IMR-90 (cell line): ENCODE results near the gene EFHD1. TPM values are rescaled to one million over a fixed set of nuclear protein-coding genes. Genes with fewer than 3 reads are reported as not detected.

Experiments
- ATAC-seq: fragments of 200-7000 bp; cut with Tn5 transposase; 2 replicates; pipeline ENCODE4 v1.9.1; 2020; ENCODE audit warnings: low read depth, mild to moderate bottlenecking, moderate library complexity
- BruUV-seq: library from RNA; stranded (reverse); fragments of 400-500 nt; replicated peaks from 2 replicates; lab custom pipeline; 2021; lab: Mats Ljungman, UMichigan
- CTCF ChIA-PET: fragments of 300-600 bp; formaldehyde crosslinking; extraction: SDS; loops from one replicate; lab custom pipeline; 2021; ENCODE audit warnings: antibody characterized with exemption; lab: Yijun Ruan, JAX
- POLR2A ChIA-PET: fragments of 300-600 bp; sonication (Branson Sonifier 250); formaldehyde crosslinking; loops from one replicate; lab custom pipeline; 2022; ENCODE audit warnings: antibody characterized with exemption; ENCODE audit not compliant: unreplicated experiment; lab: Charles Lee
- DNase-seq: peaks from one replicate; pipeline ENCODE4 v3.0.0; 2013
- H2AFZ ChIP-seq: replicated peaks from 2 replicates; pipeline ENCODE3; 2013; ENCODE audit warnings: low read length, mild to moderate bottlenecking; ENCODE audit not compliant: poor library complexity
- H2AK5ac ChIP-seq: 2 replicates; pipeline ENCODE4 v1.6.1; 2013; ENCODE audit warnings: low read depth, low read length, inconsistent platforms
- H2AK9ac ChIP-seq: replicated peaks from 2 replicates; pipeline ENCODE3; 2013; ENCODE audit warnings: mild to moderate bottlenecking, low read depth, low read length, moderate library complexity; ENCODE audit not compliant: poor library complexity
- H2BK120ac ChIP-seq: 2 replicates; pipeline ENCODE4 v1.6.1; 2013; ENCODE audit warnings: low read depth, low read length, inconsistent platforms
- H2BK15ac ChIP-seq: 3 replicates; pipeline ENCODE4 v1.6.1; 2013; ENCODE audit warnings: low read depth, low read length, inconsistent platforms
- H2BK20ac ChIP-seq: 2 replicates; pipeline ENCODE4 v1.6.1; 2013; ENCODE audit warnings: low read depth, mild to moderate bottlenecking, inconsistent platforms, low read length, moderate library complexity
- H2BK5ac ChIP-seq: 2 replicates; pipeline ENCODE4 v1.6.1; 2013; ENCODE audit warnings: mild to moderate bottlenecking, low read depth, low read length, inconsistent platforms; ENCODE audit not compliant: poor library complexity, severe bottlenecking
- H3K14ac ChIP-seq: replicated peaks from 2 replicates; pipeline ENCODE4 v1.6.1; 2013; ENCODE audit warnings: low read depth, low read length, inconsistent platforms
- H3K18ac ChIP-seq: 2 replicates; pipeline ENCODE4 v1.6.1; 2013; ENCODE audit warnings: low read depth, low read length, control low read depth
- H3K23ac ChIP-seq: 2 replicates; pipeline ENCODE4 v1.6.1; 2013; ENCODE audit warnings: low read depth, low read length, inconsistent platforms
- H3K27ac ChIP-seq: 2 replicates; pipeline ENCODE4 v1.5.1; 2013; ENCODE audit warnings: mild to moderate bottlenecking, control low read depth, low read length; ENCODE audit not compliant: insufficient read depth
- H3K27me3 ChIP-seq: 2 replicates; pipeline ENCODE4 v1.6.1; 2013; ENCODE audit warnings: low read length; ENCODE audit not compliant: control insufficient read depth, insufficient read depth
- H3K36me3 ChIP-seq: 2 replicates; pipeline ENCODE4 v1.6.1; 2013; ENCODE audit warnings: low read length, mixed read lengths; ENCODE audit not compliant: control insufficient read depth, insufficient read depth
- H3K4ac ChIP-seq: 2 replicates; pipeline ENCODE4 v1.6.1; 2013; ENCODE audit warnings: low read depth, low read length, inconsistent platforms
- H3K4me1 ChIP-seq: 2 replicates; pipeline ENCODE4 v1.6.1; 2013; ENCODE audit warnings: low read length, mixed read lengths; ENCODE audit not compliant: control insufficient read depth, insufficient read depth
- H3K4me2 ChIP-seq: 2 replicates; pipeline ENCODE4 v1.6.1; 2013; ENCODE audit warnings: low read depth, mild to moderate bottlenecking, control low read depth, low read length, moderate library complexity
- H3K4me3 ChIP-seq: 2 replicates; pipeline ENCODE4 v1.5.1; 2013; ENCODE audit warnings: low read depth, mild to moderate bottlenecking, control low read depth, low read length, moderate library complexity; ENCODE audit not compliant: insufficient read depth
- H3K56ac ChIP-seq: 2 replicates; pipeline ENCODE4 v1.6.1; 2013; ENCODE audit warnings: low read length, inconsistent platforms; ENCODE audit not compliant: insufficient read depth; ENCODE audit errors: extremely low read depth
- H3K79me1 ChIP-seq, 2 experiments: 2 replicates each; pipeline ENCODE4 v1.6.1; 2013; ENCODE audit warnings: low read length in 2 of 2, inconsistent platforms in 1 of 2, low read depth in 1 of 2
- H3K9ac ChIP-seq: 2 replicates; pipeline ENCODE4 v1.6.1; 2013; ENCODE audit warnings: low read depth, low read length, control low read depth
- H3K9me1 ChIP-seq: 2 replicates; pipeline ENCODE4 v1.6.1; 2013; ENCODE audit warnings: low read length, inconsistent platforms; ENCODE audit not compliant: insufficient read depth
- H3K9me3 ChIP-seq: 2 replicates; pipeline ENCODE4 v1.6.1; 2013; ENCODE audit warnings: low read length; ENCODE audit not compliant: control insufficient read depth, insufficient read depth
- H4K20me1 ChIP-seq: 2 replicates; pipeline ENCODE4 v1.6.1; 2013; ENCODE audit warnings: low read length, inconsistent platforms; ENCODE audit not compliant: insufficient read depth
- H4K5ac ChIP-seq: 2 replicates; pipeline ENCODE4 v1.6.1; 2013; ENCODE audit warnings: mild to moderate bottlenecking, low read depth, low read length, control low read depth
- H4K8ac ChIP-seq, 2 experiments: 2 replicates each; pipeline ENCODE4 v1.6.1; 2013; ENCODE audit warnings: low read depth in 2 of 2, low read length in 2 of 2, control low read depth in 1 of 2, inconsistent platforms in 1 of 2
- H4K91ac ChIP-seq: 2 replicates; pipeline ENCODE4 v1.6.1; 2013; ENCODE audit warnings: low read depth, low read length, inconsistent platforms; ENCODE audit not compliant: insufficient read depth
- BHLHE40 ChIP-seq: fragments of 150-350 bp; IDR thresholded peaks from 2 replicates; pipeline ENCODE4 v1.6.1; 2016; ENCODE audit warnings: mild to moderate bottlenecking, low read depth, low read length
- CEBPB ChIP-seq: IDR thresholded peaks from 2 replicates; pipeline ENCODE4 v1.6.1; 2012; ENCODE audit warnings: low read depth, low read length, improper control_type of control experiment
- CHD1 ChIP-seq: IDR thresholded peaks from 2 replicates; pipeline ENCODE4 v1.6.1; 2012; ENCODE audit warnings: low read depth, low read length, improper control_type of control experiment
- CTCF ChIP-seq: conservative IDR thresholded peaks from 2 replicates; pipeline ENCODE4 v1.5.1; 2012; ENCODE audit warnings: mild to moderate bottlenecking, low read depth, low read length, improper control_type of control experiment
- ELK1 ChIP-seq: fragments of 150-350 bp; IDR thresholded peaks from 2 replicates; pipeline ENCODE4 v1.6.1; 2016; ENCODE audit warnings: low read depth, mild to moderate bottlenecking, low read length, moderate library complexity, borderline replicate concordance
- FOS ChIP-seq: fragments of 150-350 bp; IDR thresholded peaks from 2 replicates; pipeline ENCODE4 v1.6.1; 2016; ENCODE audit warnings: low read depth, low read length
- MAFK ChIP-seq: IDR thresholded peaks from 2 replicates; pipeline ENCODE4 v1.6.1; 2012; ENCODE audit warnings: low read depth, low read length, improper control_type of control experiment
- MAZ ChIP-seq: IDR thresholded peaks from 2 replicates; pipeline ENCODE4 v1.6.1; 2012; ENCODE audit warnings: low read depth, mild to moderate bottlenecking, low read length, improper control_type of control experiment, moderate library complexity, borderline replicate concordance
- MXI1 ChIP-seq: IDR thresholded peaks from 2 replicates; pipeline ENCODE4 v1.6.1; 2012; ENCODE audit warnings: low read depth, mild to moderate bottlenecking, low read length, moderate library complexity, borderline replicate concordance
- NFE2L2 ChIP-seq: fragments of 150-350 bp; IDR thresholded peaks from 2 replicates; pipeline ENCODE4 v1.6.1; 2016; ENCODE audit warnings: low read depth, mild to moderate bottlenecking, low read length
- POLR2A ChIP-seq: IDR thresholded peaks from 2 replicates; pipeline ENCODE4 v1.6.1; 2012; ENCODE audit warnings: mild to moderate bottlenecking, low read depth, low read length
- RAD21 ChIP-seq: IDR thresholded peaks from 2 replicates; pipeline ENCODE4 v1.6.1; 2012; ENCODE audit warnings: low read length, improper control_type of control experiment
- RCOR1 ChIP-seq: IDR thresholded peaks from 2 replicates; pipeline ENCODE4 v1.6.1; 2012; ENCODE audit warnings: mild to moderate bottlenecking, low read length, improper control_type of control experiment; ENCODE audit not compliant: insufficient replicate concordance
- RFX5 ChIP-seq: IDR thresholded peaks from 2 replicates; pipeline ENCODE4 v1.8.0; 2012; ENCODE audit warnings: low read depth, mild to moderate bottlenecking, low read length, moderate library complexity
- SMC3 ChIP-seq: fragments of 150-350 bp; IDR thresholded peaks from 2 replicates; pipeline ENCODE4 v1.6.1; 2016; ENCODE audit warnings: low read depth, mild to moderate bottlenecking, antibody characterized with exemption, low read length, moderate library complexity
- USF2 ChIP-seq: fragments of 150-350 bp; IDR thresholded peaks from 2 replicates; pipeline ENCODE4 v1.6.1; 2017; ENCODE audit warnings: mild to moderate bottlenecking, antibody characterized with exemption, low read length, low read depth
- WGBS, 2 experiments: methylation state at CpG; one replicate each; pipeline versions ENCODE4 v1.1.5 to v1.1.7; 2013; ENCODE audit warnings: missing lambda C conversion rate in 2 of 2; ENCODE audit not compliant: insufficient read length in 1 of 2; ENCODE audit errors: extremely low coverage in 2 of 2; 5-methylcytosine and 5-hydroxymethylcytosine counted together
- dilution Hi-C: fragments of 300-500 bp; cut with HindIII; formaldehyde crosslinking; loops from one replicate; pipeline ENCODE4 v1.14.3; 2018; ENCODE audit warnings: low sequenced_read_pairs; ENCODE audit not compliant: unreplicated experiment
- in situ Hi-C: fragments of 300-500 bp; cut with MboI; formaldehyde crosslinking; loops from 3 replicates; pipeline ENCODE4 v1.14.3; 2019; ENCODE audit warnings: low sequenced_read_pairs, inconsistent platforms, mixed read lengths
- intact Hi-C: fragments of 100-400 bp; cut with micrococcal nuclease; formaldehyde crosslinking; loops from 2 replicates; pipeline ENCODE4 v1.10.0; 2022
- polyA plus RNA-seq, 3 experiments: library from polyadenylated mRNA; depleted of rRNA; stranded (reverse); fragments of >200 nt; gene quantifications; 2 replicates each; pipeline ENCODE4 v1.2.3, GENCODE V29; 2012; ENCODE audit warnings: low replicate concordance in 1 of 3
- total RNA-seq: library from RNA; depleted of rRNA; stranded (reverse); fragments of >200 nt; gene quantifications from 2 replicates; pipeline ENCODE4 v1.2.3, GENCODE V29; 2012

Gene EFHD1
- total and polyA plus RNA-seq, 2 of the 4 experiments (the other 2 are of a cell fraction), result 0.27 TPM; not detected in 1

GRCh38 chr2:232636788-232637420 lies 3.5 kb downstream of the EFHD1 start:
- in situ Hi-C loops, result no loop called here
- no peak overlapping the region for H3K4ac ChIP-seq

More at GRCh38 chr2:232636788-232637420, 3.5 kb downstream of the EFHD1 start:
- no peak overlapping the region for H2AK5ac ChIP-seq
- intact Hi-C loops (no loop called here), dilution Hi-C loops (no loop called here)
- H3K4me2 ChIP-seq, result no peak overlapping the region
- no peak overlapping the region for H4K8ac ChIP-seq
- 77% methylated on average over 5 of the region's 16 CpGs; no CpG with 5 or more reads in 1 of the 2 experiments for WGBS, 2 experiments
- no peak overlapping the region for H3K18ac ChIP-seq
- no peaks in the 10 kb centered on the region for H3K9me3 ChIP-seq
- no peak overlapping the region for H2BK5ac ChIP-seq
- no peaks in the 10 kb centered on the region for H3K4me1 ChIP-seq
- H3K9me1 ChIP-seq, result no peaks in the 10 kb centered on the region
- ChIA-PET CTCF (interaction anchor here (0.7 kb wide), 1 partner anchor 452 kb away, joined by 3 read pairs; no protein-coding TSS in a partner anchor), POLR2A (no interaction called here)
- H2BK15ac ChIP-seq, result no peak overlapping the region
- no peak overlapping the region for H3K23ac ChIP-seq
- ATAC-seq, result no peak
- H3K27ac ChIP-seq, result no peak overlapping the region
- H2BK120ac ChIP-seq, result no peak overlapping the region
- no TSS peak for BruUV-seq
- no peak overlapping the region for H2AFZ ChIP-seq
- H2AK9ac ChIP-seq, result no peak overlapping the region
- no peak overlapping the region for H3K14ac ChIP-seq
- TF ChIP-seq MAZ (no peak), RFX5 (no peak), CHD1 (no peak), CEBPB (no peak), ELK1 (no peak), BHLHE40 (no peak), CTCF (no peak), NFE2L2 (no peak), RCOR1 (no peak), USF2 (no peak), RAD21 (no peak), FOS (no peak), MXI1 (no peak), SMC3 (no peak), MAFK (no peak), POLR2A (no peak)
- H4K91ac ChIP-seq, result no peak overlapping the region
- no peak for DNase-seq
- H3K56ac ChIP-seq, result no peak overlapping the region
- no peak overlapping the region for H3K9ac ChIP-seq
- H3K79me1 ChIP-seq, result no peaks in the 10 kb centered on the region
- H3K27me3 ChIP-seq, result peaks cover 69% of the 10 kb centered on the region
- no peaks in the 10 kb centered on the region for H4K20me1 ChIP-seq
- no peak overlapping the region for H2BK20ac ChIP-seq
- no peak overlapping the region for H3K4me3 ChIP-seq
- H3K36me3 ChIP-seq, result no peaks in the 10 kb centered on the region
- no peak overlapping the region for H4K5ac ChIP-seq
